Measurements from ENCODE around the gene SYT1.
A peak's percentile ranks its signal among the peaks of the same experiment; 100 is the strongest.

Gene SYT1

DNA sequence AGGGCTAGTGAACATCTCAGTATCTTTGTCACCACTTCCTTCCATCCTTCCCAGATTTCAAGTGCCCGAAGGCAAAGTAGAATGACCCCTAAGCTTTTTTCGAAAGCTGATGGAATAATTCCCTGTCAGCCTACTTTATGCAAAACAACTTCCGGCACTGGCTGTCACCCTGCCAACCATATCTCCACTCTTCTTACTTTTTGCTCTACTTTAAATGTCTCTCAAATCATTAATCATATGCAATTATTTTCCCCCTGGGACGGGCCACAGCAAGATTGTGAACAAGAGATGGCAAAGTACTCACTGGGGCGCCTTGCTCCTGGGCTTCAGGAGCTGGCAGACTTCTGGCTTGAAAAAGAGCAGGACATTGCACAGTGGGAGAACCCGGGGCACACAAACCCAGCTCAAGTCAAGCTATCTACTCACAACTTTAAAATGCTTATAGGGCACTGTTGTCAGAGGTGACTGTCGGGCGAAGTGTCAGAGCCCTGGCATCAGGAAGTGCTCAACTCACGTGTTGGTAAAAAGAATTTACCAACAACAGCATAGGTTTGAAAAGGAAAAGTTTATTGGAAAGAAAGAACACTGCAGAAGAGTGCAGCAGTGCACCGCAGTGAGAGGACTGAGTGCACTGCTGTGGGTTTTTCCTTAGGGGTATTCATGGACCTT, 452.7 kb downstream of the SYT1 start:
- TF ChIP-seq, protein P1, sequence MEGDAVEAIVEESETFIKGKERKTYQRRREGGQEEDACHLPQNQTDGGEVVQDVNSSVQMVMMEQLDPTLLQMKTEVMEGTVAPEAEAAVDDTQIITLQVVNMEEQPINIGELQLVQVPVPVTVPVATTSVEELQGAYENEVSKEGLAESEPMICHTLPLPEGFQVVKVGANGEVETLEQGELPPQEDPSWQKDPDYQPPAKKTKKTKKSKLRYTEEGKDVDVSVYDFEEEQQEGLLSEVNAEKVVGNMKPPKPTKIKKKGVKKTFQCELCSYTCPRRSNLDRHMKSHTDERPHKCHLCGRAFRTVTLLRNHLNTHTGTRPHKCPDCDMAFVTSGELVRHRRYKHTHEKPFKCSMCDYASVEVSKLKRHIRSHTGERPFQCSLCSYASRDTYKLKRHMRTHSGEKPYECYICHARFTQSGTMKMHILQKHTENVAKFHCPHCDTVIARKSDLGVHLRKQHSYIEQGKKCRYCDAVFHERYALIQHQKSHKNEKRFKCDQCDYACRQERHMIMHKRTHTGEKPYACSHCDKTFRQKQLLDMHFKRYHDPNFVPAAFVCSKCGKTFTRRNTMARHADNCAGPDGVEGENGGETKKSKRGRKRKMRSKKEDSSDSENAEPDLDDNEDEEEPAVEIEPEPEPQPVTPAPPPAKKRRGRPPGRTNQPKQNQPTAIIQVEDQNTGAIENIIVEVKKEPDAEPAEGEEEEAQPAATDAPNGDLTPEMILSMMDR (conservative IDR thresholded peaks at IDR 0.05; ENCODE audit: low read depth, low read length): no peak
- H3K4me3 ChIP-seq (ENCODE audit: low read depth, low read length): no peak overlapping the region
- DNase-seq (ENCODE audit: low read depth): no peak

DNA sequence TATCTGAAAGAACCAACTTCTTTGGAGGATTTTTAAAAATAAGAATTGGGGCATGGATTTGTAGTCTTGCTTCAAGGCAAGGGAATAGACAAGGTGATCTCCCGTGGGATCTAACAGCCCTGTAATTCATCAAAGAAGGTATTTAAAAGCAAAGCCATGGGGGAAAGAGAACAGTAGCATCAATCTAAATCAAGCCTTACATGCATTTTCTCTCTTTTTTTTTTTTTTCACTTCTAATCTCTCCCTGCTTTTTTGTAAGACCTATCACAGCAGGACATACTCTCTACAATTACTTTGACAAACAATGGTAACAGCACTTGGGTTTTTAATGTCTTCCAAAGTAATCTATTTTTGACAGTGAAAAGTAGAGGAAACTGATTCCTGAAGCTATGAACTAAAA, 458.3 kb downstream of the SYT1 start:
- H3K4me3 ChIP-seq (ENCODE audit: low read depth, low read length): no peak overlapping the region
- DNase-seq (ENCODE audit: low read depth): no peak
- TF ChIP-seq, protein P1 (conservative IDR thresholded peaks at IDR 0.05; ENCODE audit: low read depth, low read length): no peak

DNA sequence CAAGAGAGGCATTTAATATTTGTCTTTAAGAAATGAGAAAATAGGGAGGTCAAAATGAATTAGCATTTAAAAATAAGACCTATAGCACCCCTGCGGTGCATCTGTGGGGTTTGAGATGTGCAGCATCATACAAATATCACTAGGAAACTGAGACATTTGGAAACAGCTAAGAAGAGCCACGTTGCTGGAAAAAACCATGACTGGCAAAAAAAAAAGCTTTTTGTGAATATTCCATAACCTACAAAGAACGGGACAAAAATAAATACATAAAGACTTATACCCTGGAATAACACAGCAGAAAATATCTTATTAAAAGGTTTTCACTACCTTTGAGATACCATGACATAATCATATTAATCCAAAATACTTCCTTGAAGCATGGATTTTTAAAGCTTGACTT, 460.0 kb downstream of the SYT1 start:
- H3K4me3 ChIP-seq (ENCODE audit: low read depth, low read length): no peak overlapping the region
- TF ChIP-seq, protein P1 (conservative IDR thresholded peaks at IDR 0.05; ENCODE audit: low read depth, low read length): no peak
- DNase-seq (ENCODE audit: low read depth): no peak

DNA sequence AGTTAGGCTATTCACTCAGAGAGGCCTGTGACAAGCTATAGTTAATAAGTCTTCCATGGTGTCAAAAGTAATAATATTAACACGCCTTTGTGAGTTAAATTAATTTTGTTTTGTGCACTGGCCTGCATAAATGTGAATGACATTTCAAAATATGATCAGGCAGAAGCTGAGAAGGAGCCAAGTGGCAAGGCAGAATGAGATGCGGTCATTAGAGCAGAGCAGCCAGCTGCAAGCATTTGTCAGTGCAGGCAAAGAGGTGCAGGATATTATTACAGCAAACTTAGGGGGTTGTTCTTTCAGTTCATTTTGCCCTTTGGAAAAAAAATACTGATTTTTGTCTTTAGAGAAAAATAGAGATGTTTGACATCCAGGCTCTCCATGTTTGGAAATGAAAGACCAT, 461.6 kb downstream of the SYT1 start:
- no peak overlapping the region for H3K4me3 ChIP-seq (ENCODE audit: low read depth, low read length)
- no peak for DNase-seq (ENCODE audit: low read depth)
- TF ChIP-seq, protein P1 (conservative IDR thresholded peaks at IDR 0.05; ENCODE audit: low read depth, low read length): no peak

DNA sequence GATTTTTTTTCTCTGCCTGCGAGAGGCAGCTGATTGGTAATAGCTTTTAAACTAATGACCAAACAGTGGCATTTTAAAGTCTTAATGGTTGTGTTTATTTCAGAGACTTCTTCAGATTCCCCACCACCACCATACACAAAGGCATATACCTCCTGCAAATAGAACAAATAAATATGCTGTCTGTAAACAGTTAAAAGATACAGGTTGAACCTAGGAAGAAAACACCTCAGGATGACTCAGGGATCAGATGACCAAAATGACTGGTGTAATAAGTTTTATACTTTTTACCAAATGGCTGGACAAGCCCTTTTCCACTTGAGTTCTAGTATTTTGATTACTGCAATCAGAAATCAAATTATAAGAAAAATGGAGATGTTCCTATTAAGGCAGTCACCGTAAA, 462.1 kb downstream of the SYT1 start:
- no peak overlapping the region for H3K4me3 ChIP-seq (ENCODE audit: low read depth, low read length)
- TF ChIP-seq, protein P1 (conservative IDR thresholded peaks at IDR 0.05; ENCODE audit: low read depth, low read length): no peak

DNA sequence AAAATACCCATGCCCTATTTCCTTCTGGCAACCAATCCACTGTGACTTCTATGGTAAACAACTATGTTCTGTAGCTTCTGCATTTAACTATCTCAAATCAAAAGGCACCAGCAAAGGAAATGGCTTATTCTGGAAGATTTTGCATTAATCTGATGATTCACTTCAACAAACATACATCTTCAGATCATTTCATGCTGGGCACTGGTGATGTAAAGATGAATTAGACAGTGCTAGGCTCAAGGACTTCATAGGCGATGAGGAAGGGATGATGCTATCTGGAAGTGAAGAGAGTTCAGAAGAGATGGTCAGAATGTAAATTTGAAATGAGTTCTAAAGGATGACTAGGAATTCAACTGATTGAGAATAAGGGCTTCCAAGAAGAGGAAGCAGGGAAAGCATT, 462.9 kb downstream of the SYT1 start:
- H3K4me3 ChIP-seq (ENCODE audit: low read depth, low read length): no peak overlapping the region
- TF ChIP-seq, protein P1 (conservative IDR thresholded peaks at IDR 0.05; ENCODE audit: low read depth, low read length): no peak
- DNase-seq (ENCODE audit: low read depth): no peak

More for the DNA sequence above, 462.1 kb downstream of the SYT1 start:
- DNase-seq (ENCODE audit: low read depth): no peak

DNA sequence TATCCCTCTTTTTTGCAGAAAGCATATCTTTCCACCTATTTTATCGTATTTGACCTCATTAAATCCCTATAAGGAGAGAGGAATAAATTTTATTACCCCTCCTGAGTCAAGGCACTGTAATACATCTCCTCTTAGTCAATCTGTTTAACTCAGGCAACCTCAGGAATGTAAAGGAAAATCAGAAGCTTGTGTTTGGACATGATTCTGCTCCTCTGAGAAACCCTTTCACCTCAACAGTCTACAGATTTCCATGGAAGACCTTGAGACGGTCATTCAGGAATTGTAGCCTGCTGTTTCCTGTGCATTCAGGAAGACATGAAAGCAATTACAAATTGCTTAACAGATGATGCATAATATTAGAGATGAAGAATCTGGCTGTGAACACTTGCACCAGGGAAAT, 465.4 kb downstream of the SYT1 start:
- TF ChIP-seq, protein P1 (conservative IDR thresholded peaks at IDR 0.05; ENCODE audit: low read depth, low read length): no peak
- peak; percentile 70 for DNase-seq (ENCODE audit: low read depth)
- H3K4me3 ChIP-seq (ENCODE audit: low read depth, low read length): no peak overlapping the region
